Frontal cortex (tissue), 4 donors: ENCODE data around the gene MPP2. TPM values are rescaled to one million over a fixed set of nuclear protein-coding genes. Genes with fewer than 3 reads are reported as not detected.
A peak's percentile ranks its signal among the peaks of the same experiment; 100 is the strongest.
"Not testable (repeated sequence)": the region's sequence is repeated elsewhere in the genome, so short reads cannot be mapped to it uniquely, and the experiment has no call there.

Experiments
- DNase-seq, 2 donors: peaks; one replicate each; pipeline ENCODE4 v3.0.0; 2012; ENCODE audit warnings: low spot score in 2 of 2
- FAIRE-seq: peaks from 2 replicates; lab custom pipeline; 2012; peaks lifted over from hg19 to GRCh38; lab: Jason Lieb, UNC
- total RNA-seq: library from RNA; depleted of rRNA; stranded (reverse); fragments of >200 nt; gene quantifications from one replicate; pipeline ENCODE4 v1.2.3, GENCODE V29; 2014
- donor health status: control.
- donor health status: control.
- donor health status: control.

MPP2 gene
- total RNA-seq, 1 donor from 2014 or later, result 13.9 TPM

DNA sequence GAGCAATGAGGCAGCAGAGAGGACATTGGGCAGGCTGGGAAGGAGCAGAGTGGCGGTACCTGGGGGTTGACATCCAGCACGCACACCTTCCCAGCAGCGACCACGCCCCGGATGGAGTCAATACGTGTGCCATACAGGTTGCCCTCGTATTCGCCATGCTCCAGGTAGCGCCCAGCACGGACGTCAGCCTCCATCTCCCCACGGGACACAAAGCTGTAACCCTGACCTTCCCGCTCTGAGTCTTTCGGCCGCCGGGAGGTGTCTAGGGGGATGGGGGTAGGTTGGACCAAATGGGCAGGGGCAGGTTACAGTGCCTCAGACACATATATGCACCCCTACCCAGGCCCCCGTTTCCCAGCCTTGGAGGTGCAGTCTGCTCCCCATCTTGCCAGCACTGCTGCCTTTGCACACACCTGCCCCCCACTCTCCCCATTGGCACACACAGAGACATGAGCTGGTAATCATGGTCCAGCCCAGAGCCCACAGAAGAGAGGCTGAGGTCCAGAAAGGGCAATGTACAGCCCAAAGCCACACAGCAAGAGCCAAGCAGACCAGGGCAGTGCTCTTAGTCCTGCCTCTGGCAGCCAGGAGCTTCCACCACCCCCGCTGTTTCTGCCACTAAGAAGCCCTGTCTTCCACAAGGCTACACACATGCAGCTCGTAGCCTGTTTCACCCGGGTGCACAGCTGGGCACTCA lies 27.5 kb downstream of the MPP2 start:
- FAIRE-seq, result no peak
- no peak for DNase-seq

DNA sequence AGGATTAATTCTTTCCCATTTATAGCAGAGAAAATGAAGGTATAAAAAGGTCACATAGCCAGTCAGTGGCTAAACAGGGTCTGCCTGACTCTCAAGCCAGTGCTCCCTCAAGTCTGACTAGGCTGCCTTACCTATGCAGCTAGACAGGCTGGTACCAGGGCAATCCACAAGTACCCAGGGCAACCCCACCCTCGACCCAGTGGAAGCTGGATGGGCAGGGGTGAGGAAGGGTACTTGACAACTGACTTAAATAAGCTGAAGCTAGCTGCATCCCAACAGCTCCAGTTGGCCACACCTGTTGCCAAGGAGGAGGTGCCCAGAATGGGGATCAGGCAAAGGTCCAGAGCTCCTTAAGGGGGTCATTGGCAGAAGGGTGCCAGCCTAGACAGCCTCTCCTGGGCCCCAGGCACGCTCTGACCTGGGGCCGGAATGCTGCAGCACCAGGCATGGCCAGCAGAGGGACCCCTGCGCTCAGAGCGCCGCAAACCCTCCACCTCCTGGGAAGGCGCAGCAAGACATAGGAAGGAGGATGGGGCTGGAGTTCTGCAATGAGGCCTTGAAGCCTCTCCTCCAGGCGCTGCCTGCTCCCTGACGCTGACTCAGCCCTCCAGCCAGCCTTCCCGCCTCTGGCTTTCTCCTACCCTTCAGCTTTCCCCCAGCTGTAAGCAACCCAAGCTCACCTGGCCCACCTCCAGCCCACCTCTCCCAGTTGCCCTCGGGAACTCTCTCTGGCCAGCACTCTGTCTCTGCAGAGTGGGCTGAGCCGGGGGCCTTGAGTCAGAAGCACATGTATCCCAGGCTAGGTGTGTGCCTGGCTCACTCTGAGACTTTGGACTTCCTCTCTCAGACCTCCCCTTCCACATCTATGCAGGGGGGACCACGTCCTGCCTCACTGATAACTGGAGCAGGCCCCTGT lies 28.8 kb downstream of the MPP2 start:
- FAIRE-seq (no peak), DNase-seq (peak; percentile 56 to 85)

DNA sequence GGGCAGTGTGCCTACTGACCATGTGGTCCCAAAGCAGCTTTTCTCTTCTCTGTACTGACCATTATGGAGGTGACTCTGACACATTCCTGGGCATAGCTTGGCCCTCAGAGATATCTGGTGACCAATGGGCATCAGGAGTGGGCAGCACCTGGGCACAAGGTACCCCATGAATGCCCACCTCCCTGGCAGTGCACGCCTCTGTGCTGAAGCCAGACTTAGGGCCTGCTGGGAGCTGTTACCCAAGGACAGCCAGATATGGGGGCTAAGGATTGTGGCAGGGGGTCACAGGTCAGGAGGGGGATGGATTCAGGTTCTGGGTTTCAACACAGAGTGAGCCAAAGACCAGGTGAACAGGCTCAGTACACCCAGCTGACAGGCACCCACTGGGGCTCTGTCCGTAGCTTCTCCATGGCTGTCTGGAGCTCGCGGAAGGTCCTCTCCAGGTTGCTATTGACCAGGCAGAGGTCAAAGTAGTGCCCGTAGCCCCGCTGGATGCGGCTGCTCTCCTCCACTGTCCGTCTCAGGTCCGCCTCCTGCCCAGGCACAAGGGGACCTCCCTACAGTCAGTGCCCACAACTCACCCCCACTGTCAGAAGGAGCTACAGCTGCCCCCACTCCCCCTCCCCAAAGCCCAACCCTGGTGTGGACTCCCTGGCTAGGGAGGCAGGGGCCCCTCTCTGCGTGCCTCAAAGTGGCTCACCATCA lies 29.7 kb downstream of the MPP2 start:
- DNase-seq, result no peak
- FAIRE-seq, result no peak

DNA sequence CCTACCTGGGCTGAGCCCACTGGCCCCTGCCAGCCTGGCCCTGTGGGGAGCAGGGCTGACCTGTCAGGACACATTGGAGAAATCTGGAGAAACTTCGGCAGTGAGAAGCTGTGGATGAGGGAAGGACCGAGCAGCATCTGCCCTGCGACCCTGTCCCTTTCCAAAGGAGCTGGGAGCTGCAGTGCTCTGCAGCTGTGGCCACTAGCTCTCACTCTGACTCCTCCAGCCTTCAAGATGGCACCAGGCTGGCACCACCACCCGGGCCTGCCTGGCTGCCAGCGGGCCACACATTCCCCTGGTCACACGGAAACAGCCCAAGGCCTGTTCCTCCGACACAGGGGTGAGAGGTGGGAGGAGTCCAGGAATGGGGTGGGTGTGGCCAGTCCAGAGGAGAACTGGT lies 30.3 kb downstream of the MPP2 start:
- no peak for FAIRE-seq
- no peak for DNase-seq

DNA sequence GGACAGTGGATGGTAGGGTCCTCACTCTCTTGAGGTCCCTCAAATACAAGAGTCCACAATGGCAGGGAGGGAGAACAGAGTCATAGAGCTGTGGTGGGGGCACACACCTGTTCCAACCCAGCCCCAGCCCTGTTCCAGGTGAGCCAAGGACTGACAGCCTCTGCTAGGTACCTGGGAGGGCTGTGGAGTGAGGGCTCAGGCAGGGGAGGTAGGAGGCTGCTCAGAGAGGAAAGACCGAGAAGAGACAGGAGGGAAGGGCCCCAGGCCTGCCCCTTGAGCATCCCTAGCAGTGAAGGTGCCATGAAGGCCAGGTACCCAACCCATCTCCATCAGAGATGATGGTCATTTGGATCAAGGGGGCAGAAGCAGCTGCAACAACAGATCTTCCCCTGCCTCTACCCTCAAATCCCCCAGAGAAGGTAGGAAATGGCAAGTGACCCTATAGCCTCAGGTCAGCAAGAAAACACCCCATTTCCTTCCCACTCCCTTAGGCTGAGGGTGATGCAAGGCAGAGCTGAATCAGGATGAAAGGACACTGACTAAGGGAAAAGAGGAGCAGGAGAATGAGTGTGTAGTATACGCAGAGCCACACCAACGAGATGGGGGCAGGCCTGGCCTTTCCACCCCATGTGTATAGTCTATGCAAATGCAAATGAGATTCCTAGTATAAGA lies 31.7 kb downstream of the MPP2 start:
- DNase-seq, result no peak
- no peak for FAIRE-seq

DNA sequence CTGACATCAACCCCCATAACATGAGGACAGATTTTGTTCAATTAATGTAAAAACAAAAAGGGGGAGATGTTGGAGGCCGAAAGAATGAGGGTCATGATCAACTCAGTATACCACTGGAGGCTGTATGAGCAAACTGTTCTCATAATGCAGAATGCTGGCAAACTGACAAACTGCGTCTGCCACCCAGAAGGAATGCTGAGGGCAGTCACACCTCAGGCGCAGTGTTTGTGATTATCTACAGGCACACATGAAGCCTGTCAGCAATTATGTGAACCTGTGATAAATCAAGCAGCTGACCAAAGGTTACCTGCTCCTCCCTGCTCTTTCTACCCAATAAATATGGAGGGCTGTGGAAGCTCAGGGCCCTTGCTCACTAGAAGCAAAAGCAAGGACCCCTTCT lies 33.0 kb downstream of the MPP2 start:
- DNase-seq, result no peak
- FAIRE-seq, result no peak

DNA sequence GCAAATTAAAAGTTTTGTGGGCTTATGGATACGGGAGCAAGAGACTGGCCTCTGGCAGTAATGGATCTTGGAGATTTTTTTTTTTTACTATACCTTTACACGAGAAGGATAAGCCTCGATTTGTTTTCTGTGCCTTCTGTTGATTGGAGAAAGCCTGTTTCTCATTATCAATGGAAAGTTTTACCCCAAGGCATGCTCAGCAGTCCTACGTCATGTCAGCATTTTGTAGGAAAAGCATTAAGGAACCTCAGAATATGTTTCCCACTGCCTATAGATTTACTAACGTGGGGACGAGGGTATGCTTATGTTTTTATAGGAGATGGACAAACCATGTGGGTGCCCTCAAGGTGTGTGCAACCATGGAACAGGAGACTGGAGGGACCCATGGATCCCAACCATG lies 33.5 kb downstream of the MPP2 start:
- FAIRE-seq, result no peak
- no peak for DNase-seq

DNA sequence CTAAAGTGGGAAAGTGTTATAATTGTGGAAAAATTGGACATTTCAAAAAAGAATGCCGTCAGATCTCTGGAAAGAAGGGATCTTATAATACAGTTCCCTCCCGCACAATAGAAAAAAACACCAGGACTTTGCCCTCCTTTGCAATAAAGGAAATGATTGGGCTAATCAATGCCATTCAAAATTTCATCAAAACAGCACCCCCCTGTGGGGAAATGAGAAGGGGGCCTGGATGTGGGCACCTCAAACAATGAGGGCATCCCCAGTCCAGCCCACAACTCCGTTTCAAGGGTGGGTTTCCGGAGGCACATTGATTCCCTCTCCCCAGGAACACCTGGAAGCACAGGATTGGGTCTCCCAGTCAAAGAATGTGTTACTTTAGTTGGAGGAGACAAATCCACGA lies 34.2 kb downstream of the MPP2 start:
- DNase-seq (no peak), FAIRE-seq (no peak)

DNA sequence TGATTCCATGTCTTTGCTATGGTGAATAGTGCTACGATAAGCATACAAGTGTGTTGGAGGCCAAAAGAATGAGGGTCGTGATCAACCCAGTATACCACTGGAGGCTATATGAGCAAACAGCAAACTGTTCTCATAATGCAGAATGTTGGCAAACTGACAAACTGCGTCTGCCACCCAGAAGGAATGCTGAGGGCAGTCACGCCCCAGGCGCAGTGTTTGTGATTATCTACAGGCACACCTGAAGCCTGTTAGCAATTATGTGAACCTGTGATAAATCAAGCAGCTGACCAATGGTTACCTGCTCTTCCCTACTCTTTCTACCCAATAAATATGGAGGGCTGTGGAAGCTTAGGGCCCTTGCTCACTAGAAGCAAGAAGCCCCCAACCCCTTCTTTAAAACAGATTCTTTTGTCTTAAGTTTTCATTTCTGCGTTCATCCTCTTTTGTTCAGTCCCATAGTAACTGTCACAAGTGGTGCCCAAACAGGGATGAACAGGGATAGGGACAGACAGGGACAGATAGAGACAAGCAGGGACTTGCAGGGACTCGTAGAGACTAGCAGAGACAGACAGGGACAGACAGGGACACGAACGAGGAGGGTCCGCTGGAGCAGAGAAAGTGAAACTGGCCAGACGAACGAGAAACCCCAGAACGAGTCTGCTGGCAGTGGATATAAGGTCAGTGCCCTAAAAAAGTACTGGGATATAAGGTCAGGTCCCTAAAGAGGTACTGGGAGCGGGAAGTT lies 35.2 kb downstream of the MPP2 start:
- FAIRE-seq (no peak), DNase-seq (no peak)

DNA sequence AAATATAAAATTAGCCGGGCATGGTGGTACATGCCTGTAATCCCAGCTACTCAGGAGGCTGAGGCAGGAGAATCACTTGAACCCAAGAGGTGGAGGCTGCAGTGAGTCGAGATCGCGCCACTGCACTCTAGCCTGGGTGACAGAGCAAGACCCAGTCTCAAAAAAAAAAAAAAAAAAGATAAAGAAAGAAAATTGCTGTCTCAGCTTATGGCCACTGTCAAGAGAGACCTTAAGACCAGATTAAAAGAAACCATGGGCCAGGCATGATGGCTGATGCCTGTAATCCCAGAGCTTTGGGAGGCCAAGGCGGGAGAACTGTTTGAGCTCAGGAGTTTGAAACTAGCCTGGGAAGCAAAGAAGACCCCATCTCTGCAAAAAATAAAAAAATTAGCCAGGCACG lies 38.3 kb downstream of the MPP2 start:
- not testable (repeated sequence) for FAIRE-seq, DNase-seq

DNA sequence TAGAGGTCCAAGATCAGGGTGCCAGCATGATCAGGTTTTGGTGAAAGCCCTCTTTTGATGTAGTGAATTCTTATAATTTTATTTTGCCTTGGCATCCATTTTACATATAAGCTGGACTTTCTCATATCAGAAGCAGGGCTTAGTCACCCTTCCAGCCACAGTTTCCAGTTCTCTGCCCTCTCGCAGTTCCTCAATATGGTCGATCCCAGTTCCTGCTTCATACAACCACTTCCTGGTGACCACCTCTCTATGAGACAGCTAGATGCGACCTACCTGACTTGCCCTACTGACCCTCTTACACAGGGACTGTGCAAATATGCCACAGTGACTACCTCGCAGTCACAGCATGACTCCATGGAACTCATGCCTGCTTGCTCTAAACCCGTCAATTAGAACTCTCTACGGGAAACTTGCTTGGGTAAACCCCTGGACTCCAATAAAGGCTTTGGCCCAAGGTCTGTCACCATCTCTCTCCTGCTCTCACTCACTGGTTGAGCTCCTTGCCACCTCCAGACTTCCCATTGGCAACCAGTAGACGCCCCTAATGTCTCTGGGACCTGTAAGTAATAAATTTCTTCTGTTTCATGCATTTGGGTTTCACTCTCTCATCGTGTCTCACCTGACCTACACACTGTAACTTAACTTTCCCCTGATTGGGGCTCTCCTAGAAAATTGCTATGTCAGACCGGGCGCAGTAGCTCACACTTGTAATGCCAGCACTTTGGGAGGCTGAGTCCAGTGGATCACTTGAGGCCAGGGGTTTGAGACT lies 38.9 kb downstream of the MPP2 start:
- FAIRE-seq (no peak), DNase-seq (no peak)

DNA sequence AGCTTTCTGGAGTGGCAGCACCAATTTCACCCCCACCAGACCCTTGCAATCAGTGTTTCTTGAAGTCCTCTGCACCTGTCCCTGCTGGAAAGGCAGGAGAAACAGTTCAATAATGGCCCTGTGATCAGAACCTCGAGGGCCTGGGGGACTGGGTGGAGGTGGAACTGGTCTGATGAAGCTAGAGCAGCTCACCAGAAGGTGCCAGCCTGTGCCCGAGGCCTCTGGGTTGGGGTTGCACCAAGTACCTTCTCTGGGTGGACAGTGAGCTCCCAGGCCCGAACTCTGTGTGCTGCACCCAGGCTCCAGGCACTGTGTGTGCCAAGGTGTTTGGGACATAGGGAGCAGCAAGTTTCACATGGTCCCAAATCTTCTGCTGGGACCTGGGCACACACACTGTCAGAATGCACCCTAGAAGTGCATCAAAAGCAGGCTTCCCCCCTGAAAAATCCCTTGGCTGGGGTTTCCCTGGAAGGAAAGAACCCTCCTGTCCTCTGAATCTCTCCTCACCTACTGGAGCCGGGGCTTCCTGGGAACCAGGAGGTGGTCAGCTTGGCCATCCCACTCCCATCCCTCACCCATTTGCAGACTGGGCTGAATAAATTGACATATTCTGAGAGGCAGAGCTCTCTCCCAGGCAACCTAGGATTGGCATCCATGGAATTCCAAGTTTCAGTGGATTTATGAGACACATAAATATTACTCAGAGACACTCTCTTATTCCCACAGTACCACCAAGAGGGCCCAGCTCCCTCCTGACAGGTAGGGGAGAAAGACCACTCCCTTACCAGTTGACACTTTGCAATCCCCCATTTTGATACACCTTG lies 43.0 kb downstream of the MPP2 start:
- FAIRE-seq (no peak), DNase-seq (no peak)

DNA sequence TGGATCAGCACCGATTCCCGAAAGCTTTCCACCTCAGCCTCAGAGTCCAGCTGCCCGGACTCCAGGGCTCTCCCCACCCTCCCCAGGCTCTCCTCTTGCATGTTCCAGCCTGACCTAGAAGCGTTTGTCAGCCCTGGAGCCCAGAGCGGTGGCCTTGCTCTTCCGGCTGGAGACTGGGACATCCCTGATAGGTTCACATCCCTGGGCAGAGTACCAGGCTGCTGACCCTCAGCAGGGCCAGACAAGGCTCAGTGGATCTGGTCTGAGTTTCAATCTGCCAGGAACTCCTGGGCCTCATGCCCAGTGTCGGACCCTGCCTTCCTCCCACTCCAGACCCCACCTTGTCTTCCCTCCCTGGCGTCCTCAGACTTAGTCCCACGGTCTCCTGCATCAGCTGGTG lies 45.4 kb downstream of the MPP2 start:
- DNase-seq (no peak), FAIRE-seq (no peak)

DNA sequence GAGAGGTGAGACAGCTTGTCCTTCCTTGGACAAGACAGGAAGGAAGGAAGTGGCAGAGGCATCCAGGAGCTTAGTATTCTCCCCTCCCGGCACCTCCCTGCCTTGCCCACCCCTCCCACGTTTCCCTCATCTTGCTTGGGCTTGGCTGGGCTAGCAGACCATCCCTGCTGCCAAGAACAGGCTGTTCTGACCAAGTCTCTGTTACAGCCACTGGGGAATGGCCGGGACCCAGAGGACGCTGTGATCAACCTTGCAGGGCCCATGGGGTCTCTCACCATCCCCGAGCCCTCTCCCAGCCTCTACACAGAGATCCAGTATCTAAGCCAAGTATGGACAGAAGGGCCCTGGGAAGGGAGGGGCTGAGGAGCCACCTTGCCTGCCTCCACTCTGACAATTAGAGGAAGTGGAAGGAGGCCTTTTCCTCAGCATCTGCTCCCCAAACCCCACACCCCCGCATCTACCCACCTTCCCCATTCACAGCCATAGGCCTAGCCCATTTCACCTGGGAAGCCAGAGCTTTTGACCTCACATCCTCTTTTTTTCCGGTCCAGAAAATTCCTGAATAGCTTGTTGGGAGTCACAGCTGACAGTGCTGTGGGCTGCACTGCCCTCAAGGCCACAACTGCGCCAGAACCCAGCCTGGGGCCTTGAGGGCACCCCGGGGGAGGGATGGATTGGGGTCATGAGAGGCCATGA lies 46.3 kb downstream of the MPP2 start:
- DNase-seq (no peak), FAIRE-seq (no peak)

DNA sequence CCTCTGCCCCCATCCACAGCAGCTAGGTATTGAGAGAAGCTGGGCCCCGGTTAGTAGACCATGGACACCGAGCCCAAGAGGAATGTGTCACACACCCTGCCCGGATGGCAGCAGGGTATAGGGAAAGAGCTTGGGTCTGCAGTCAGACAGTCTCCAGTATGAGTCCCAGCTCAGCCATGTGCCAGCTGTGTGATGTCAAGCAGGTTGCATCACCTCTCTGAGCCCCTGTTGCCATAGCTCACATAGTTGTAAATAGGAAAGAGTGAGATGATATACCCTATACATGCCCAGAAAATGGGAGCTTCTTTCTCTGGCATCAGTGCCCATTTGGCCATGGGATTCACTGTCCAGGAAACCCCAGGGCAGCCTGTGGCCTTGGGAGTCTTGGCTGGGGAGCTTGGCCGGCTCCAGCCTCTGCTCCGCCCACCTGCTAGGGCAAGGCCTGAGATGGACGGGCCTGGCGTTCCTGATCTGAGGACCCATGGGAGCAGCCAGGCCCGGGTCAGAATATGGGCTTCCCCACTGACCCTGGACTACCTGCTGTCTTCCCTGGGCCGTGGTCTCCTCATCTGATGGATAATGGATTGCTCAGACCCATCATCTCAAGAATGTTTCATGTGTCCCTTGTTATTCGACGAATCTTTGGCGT lies 47.1 kb downstream of the MPP2 start:
- DNase-seq (no peak), FAIRE-seq (no peak)

DNA sequence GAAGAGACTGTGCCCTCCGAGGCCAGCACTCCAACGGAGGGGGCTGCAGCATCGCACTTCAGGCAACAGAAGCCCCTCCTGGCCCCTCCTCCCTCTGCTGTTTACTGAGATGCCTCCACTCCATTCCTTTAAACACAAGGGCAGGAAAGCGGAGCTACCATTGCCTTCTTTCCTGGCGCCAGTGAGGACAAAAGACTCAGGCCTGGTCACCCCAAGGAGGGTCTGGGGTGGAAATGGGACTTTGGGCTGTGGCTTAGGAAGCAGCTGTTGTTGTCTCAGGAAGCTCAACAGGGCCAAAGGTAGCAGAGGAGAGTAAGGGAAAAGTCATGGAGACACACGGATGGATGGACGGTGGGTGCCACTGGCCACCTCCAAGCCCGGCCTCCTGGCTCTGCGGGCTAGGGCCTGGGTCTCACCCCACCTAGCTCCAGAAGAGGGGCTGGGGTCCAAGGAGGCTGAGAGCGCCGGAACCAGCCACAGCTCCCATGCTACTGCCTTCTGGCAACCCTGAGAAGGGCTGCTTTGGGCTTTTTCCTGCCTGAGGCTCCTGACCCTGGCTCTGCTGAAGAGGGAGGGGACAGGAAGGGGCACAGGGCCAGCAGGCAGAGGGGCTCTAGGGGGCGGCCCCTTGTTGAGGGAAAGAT lies 49.3 kb downstream of the MPP2 start:
- DNase-seq (no peak), FAIRE-seq (no peak)
